ENCODE measurements around the gene SDF4.

GRCh38 chr1:1253314-1253713 lies 21.5 kb upstream of the SDF4 start:
- TF ChIP-seq CTCF (IDR thresholded peaks at IDR 0.05; ENCODE audit: insufficient read depth, low read depth, low read length) (no peak), EZH2 (IDR thresholded peaks at IDR 0.05; ENCODE audit: insufficient read depth, low read length) (no peak)

Measured in astrocyte (in vitro differentiated cells and primary cell).